ENCODE data around the gene CHDH.

Gene CHDH

DNA sequence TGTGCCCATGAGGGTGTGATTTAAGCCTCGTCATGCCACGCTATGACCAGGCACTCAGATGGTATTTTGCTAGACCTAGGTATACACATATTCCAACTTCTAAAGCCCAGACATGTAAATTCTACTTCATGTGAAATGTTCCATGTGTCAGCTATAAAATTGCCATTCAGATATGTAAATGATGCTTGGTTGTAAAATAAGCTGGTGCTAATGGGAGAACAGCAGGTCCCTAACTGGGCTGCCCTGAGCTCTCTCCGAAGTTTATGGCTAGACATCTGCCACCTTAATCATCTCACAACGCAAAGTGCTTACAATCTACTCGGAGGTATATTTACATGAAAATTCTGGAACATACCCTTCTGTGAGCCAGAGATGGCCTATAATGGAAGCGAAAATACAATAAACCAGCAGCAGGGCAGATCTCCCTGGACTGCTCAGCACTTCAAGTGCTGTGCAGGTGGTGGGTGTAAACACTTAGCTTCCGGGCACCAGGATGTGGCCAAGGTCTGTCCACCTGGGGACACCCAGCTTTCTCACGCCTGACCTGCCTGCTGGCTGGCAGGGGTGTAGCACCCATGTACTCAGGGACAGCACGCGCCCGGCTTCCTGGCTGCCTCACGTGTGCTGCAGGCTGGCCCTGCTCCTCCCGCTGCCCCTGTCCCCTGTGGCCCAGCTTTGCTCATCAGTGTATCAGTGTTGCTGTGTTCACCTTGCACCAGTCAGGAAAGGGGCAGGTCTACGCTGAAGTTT lies 82.0 kb downstream of the CHDH start:
- Histone ChIP-seq H3K27ac (no peak overlapping the region), H3K36me3 (ENCODE audit: insufficient read depth, low read length) (no peaks in the 10 kb centered on the region), H3K9me3 (ENCODE audit: low read depth, low read length) (no peaks in the 10 kb centered on the region), H3K9ac (ENCODE audit: insufficient read length) (no peak overlapping the region), H3K4me3 (no peak overlapping the region)
- TF ChIP-seq EZH2 (IDR thresholded peaks at IDR 0.05) (no peak), POLR2AphosphoS5 (IDR thresholded peaks at IDR 0.05; ENCODE audit: borderline replicate concordance, low read depth, low read length) (no peak), FOXP2 (optimal IDR thresholded peaks at IDR 0.05; ENCODE audit: control extremely low read depth, extremely low read length, insufficient read depth) (no peak)
- DNase-seq (ENCODE audit: low read depth, low spot score), result no peak

DNA sequence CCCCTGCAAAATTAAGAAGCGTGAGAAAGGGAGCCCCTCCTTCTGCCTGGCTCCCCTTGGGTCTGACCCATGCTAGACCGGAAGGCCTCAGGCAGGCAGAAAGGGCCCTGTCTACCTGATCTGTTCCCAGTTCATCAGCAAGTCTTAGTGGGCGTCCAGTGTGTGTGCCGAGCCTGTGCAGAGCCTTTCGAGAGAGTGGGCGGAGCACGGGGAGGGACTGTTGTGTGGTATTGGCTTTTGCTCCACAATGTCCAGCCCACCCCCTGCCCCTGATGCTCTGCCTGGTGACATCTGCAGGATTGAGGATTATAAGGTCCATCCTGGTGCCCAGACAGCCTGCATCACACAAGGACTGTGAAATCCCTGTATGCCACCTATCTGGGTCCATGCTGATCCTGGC lies 82.9 kb downstream of the CHDH start:
- Histone ChIP-seq H3K36me3 (ENCODE audit: insufficient read depth, low read length) (no peaks in the 10 kb centered on the region), H3K27ac (no peak overlapping the region), H3K9me3 (ENCODE audit: low read depth, low read length) (no peaks in the 10 kb centered on the region), H3K9ac (ENCODE audit: insufficient read length) (no peak overlapping the region), H3K4me3 (no peak overlapping the region)
- TF ChIP-seq POLR2AphosphoS5 (IDR thresholded peaks at IDR 0.05; ENCODE audit: borderline replicate concordance, low read depth, low read length) (no peak), FOXP2 (optimal IDR thresholded peaks at IDR 0.05; ENCODE audit: control extremely low read depth, extremely low read length, insufficient read depth) (no peak), EZH2 (IDR thresholded peaks at IDR 0.05) (no peak)
- DNase-seq (ENCODE audit: low read depth, low spot score), result no peak
